GM21528 (cell line): Measurements from ENCODE around the gene NR2E1.

Experiments used
- ATAC-seq: cut with Tn5 transposase; IDR thresholded peaks from one replicate; pipeline ENCODE4 v1.9.1; 2021; ENCODE audit warnings: mild to moderate bottlenecking, moderate library complexity; ENCODE audit not compliant: unreplicated experiment, low FRiP score

Gene NR2E1

DNA sequence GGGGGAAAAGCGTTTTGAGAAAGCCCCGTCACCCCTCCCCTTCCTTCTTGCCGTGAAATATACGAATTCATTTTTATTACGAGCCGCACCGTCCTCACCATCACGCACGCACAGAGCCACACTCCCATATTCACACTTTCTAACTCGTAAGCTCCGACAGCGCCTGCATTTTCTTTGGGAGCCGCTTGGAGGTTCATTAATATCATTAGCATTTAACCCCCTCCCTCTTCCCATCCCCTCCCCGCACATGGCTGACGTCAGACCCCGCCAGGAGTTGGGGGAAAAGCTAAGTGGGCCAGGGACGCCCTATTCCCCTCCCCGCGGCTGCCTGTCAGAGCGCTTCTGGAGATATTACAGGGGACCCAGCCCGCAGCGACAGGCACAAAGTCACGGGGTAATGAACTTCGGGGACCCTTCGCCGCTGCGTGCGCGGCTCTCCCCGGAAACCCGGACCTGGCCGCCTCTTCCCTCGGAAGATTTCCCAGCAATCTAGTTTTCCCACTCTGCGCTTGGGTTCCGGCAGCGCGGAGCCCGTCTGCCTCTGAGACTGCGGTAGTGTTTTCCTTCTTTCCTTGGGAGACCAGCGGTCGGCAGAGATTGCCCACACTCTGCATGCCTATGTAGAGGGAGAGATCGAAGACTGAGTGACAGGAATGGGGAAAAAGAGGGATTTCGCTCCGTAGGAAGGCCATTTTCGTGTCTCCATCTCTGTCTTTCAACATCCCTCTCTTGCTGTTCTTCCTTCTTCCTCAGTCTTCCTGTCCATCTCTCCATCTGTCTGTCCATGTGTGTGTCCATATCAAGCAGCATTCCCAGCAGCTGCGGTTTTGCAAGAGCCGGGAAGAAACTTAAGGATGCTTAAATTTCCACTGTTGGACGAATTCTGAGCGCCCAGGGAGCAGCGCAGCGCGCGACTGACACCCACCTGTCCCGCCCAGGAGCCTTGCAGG is at the start of gene NR2E1:
Gene NR2E1 (plus strand): TSS at position 309 of the 950 bp plus-strand sequence. CDS start 744 bp downstream, outside the sequence.
- ATAC-seq: no peak

DNA sequence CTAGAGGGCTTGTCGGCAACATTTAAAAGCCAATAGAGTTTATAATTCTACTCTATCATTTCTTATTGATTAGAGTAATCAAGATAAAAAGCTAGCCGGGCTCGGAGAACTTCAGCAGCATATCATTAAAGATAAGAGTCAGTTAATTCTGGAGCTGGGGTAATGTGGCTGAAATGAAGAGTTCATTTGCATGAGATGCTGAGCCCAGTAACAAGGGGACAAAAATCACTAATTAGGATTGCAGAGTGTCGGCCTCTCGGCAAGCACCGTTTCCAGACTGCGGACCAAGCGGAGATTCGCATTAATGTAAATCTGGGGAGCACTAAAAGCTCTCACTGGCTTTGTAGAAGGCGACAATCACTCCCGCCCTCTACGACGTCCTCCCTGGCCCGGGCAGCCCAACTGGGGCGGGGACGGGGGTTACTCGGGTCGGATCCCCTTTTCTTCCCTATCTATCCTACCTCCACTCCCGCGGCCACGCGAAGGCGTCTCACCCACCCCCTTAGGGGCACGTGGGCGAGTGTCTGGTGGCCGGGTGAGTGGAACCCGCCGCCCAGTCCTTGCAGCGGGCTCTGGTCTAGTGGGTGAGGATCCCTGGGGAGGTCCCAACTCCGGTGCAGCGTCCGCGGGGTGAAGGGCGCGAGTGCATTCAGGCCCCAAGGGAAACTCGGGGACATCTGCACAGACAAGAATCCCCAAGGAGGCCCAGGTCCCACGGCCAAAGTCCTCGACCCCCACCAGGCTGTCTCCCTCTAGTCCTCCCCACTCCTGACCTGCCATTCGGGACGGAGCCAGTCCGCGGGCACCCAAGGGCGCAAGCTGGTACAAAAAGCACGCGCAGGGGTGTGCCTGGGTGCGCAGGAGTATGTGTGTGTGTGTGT is 49.0 kb upstream of the NR2E1 start:
- no peak for ATAC-seq

DNA sequence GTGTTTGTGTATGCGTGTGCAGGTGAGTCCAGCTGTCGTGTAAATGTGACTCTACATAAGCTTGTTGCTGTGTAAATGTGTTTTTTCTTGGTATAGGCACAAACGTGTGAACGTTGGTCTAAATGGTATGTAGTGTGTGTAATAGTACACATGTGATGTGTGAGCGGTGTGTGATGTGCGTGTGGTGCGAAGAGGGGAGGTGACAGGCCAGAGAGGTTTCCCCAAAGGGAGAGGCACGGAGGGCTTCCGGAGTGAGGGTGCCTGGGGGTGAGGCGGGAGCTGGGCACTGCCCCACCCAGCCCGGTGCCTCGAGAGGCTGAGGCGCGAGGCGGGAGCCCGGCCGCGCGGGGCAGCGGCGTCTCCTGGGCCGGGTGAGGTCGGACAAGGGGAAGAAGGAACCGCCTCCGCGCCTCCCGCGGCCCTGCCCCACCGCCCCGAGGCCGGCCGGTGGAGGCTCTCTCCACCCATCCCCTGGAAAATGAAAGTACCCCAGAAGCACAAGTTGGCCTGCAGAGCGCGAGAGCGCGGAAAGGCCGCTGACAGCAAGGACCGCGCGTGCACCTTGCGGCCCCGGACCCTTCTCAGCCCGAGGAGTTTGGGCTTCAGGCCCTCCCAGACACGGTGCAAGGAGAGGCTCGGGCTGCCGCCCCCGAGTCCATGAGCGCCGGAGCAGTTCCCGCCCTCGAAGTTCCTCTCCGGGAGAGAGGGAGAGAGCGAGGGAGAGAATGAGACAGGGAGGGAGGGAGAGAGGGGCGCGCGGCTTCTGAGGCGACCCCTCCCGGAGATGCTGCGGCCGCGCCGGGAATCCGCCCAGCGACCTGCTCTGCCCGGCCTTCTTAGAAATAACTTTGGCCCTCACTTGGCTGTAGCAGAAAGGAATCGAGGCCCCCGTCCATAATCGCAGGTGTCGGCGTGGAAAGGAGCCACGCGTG is 48.1 kb upstream of the NR2E1 start:
- no peak for ATAC-seq

DNA sequence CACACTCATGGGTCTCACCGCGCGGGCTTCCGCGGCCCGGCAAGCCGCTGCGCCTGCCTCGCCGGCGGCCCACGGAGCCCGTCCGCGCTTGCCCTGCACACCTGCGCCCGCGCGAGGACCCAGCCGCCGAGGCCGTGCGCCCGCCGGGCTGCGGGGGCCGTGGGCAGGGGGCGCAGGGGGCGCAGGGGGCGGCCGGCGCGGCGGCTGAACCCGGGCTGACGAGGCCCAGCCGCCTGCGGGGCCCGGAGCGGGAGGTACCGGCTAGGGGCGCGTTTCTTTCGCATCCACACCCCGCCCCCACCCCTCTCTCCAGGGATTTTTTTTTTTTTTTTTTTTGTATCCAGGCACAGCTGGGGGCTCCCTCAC is 47.5 kb upstream of the NR2E1 start:
- no peak for ATAC-seq

DNA sequence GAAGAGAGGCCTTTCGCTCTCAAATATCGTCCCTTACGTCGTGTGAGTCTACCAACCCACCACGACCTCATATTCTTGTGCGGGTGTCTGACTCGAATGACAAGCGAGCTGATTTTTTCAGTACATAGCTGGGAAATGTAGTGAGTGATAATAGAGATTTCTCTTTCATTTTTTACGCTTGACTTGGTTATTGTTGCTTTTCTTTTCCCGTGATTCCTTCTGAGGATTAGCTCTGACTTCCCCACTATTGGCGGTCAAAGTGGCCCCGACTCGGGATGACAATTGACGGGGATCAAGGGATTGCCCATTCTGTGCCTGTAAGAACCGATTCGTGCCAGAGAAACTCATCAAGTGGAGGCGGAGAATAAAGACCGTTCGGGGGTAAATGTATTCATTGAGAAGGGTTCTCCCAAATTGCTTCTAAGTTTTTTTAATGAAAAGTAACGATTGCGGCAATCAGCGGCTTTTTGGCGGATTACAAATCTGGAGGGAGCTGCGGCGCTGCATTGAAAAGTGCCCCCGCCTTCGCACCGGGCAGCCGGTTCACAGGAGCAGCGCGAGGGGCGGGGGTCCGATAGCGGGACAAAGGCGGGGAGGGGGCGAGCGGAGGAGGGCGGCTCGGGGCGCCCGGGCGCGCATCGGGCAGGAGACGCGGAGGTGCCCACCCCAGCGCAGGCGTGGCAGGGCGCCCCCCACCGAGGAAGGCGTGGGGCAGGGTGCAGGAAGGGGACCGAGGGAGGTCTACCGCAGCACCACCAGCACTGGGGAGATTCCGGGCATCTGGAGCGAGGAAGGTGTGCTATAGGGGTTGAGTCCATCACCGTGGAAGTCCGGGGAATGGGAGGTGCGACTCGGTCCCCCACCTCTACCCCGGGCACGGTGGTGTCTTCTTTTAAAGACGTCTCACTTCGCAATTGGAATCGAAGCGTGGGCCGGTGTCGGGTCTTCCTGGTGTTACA is 46.7 kb upstream of the NR2E1 start:
- ATAC-seq: no peak

DNA sequence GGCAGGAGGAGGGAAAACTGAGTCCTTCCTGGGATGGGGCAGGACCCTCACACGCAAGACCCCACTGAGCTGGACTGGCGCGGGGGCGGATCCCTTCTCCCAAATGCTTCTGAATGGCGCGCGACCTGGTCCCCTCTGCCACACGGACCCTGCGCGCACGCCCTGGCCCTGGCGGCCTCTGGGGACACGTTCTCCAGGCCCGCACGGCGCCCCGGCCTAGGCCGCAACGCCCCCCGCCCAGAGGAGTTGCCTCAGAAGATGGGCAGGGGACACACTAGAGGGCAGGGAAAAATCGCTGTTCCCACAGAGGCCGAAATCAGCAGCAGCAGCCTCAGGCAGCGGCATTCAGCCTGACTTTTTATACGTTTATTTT is 46.1 kb upstream of the NR2E1 start:
- no peak for ATAC-seq

DNA sequence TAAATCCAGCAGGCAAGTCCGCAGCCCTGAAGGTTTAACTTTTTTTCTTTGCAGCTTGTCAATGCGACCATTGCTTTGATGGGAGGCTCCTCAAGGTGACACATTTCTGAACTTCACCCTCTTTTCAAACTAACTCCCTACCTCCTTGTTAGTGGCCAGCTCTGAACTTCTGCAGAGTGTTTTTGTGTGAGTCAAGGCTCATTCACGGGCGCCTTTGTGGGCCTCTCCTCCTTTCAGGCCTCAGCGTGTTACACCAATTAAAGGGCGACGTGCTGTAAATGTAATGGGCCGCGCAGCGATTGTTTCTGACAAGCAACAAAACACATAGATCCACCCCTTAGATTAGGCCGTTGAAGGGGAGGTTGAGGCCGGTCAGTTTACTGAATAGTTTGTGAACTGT is 45.5 kb upstream of the NR2E1 start:
- no peak for ATAC-seq

DNA sequence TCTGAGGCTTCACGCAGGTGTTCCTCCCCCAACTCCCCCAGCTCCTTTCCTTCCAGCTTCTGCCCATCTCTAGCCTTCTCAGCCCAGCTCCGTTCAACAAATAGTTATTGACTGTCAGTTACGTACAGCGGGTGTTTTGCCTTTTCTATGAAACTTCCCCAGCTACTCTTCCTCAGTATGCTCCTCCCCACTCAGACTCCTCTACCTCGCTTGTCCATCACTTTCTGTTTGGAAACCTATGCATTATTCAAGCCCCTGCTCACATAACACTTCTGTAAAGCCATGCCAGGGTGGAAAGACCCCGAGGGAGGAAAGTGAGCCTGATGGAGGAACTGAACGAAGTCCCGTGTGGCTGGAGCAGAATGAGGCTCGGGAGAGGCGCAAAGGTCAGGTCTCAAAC is 44.2 kb upstream of the NR2E1 start:
- no peak for ATAC-seq

DNA sequence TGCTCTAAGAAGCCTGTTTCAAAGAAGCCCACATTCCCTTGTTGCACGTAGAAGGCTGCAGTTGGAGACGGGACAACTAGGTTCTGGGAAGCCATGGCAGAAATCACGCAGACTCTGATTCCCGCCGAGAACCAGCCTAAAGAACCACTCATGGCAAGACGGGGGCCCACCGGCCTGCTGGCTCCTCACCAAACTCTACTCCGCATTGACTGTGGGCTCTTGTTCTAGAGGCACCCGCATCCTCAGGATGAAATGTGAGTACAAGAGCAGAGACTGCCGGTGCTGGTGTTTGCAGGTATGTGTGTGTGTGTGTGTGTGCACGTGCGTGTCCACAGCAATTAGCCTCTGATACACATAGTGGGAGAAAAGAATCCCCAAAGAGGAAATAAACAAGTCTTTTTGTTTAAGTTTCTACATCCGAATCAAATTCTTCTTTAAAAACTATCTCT is 42.3 kb upstream of the NR2E1 start:
- no peak for ATAC-seq

DNA sequence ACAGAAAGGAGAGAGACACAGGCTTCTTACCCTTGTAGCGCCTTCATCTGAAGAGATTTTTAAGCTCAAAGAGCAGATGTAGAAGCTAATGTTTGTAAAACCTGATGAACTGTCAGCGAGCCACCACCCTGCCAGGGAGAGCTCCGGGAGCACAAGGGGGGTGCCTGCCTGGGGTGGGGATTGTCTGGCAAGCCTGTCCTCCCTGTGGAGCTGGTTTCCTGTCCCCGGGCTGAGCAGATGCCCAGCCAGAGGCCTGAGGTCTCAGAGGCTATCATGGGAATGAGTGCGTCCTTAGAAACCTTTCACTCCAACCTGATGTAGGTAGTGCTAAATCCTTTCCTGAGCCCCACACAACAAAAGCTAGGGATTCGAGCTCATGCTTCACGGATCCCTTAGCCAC is 41.9 kb upstream of the NR2E1 start:
- no peak for ATAC-seq

DNA sequence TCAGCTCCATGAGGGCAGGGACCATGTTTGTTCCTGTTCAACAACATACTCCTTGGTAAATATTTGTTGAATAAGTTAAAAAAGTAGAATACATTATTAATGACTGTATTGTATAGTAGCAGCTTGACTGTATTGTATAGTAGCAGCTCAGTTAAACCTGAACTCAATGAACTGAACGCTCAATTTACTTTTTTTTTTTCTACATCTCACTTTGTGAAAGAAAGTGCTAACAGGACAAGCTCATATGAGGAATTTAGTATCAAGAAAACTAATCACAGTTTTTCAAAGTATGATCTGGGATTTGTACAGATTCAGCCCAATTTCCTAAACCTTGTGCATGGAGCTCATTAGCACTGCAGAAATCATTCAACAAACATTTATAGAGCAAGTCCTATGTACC is 38.8 kb upstream of the NR2E1 start:
- ATAC-seq: no peak

DNA sequence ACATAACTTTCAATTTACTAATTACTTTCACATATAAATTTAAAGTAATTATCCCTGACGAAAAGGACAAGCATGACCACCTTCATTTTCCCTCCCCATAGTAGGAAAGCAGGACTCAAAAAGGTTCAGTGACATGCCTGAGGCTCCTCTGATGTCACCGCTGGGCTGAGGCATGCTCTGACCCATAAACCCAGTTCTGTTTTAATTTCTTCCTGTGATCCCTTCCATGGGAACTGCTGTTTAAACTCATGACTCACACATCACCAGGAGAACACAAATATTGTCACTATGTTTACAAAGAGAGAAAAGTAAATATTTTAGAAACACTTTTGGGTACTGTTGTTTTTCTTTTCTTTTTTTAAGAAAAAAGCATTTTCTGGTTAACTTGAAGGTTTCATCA is 38.0 kb upstream of the NR2E1 start:
- no peak for ATAC-seq

DNA sequence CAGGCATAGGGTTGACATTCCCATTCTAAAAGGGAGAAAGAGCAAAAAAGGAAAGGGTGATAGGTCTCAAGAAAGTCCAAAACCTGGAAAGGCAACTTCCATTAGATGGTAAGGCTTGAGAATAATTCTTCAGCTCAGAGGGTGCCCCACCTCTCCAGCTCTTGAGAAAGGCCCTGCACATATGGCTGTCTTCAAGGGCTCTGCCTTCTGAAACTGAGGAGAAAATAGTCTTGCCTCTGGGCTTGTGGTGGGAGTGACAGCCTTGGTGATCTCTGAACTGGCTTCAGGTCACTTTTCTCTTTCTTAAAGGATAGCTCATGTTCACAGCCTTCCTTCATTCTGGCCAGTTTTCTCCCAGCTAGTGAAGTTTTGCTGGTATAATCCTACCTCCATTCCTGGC is 35.6 kb upstream of the NR2E1 start:
- no peak for ATAC-seq

DNA sequence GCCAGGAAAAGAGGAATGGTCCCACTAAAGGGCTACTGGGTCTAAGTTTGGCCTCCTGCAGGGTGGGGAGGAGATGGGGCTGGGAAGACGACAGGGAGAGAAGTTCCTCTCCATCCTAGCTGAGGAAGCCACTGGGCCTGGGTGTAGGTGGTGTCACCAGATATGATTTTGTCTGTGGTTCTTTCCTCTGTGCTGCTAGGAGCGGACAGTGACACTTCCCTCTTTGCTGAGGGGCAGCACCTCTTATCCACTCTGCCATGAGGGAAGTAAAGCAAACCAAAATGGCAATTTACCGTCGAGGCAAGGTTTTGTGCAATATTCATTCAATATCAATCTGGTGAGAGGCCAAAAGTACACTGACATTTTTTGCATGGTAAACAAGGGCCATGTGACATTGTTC is 33.0 kb upstream of the NR2E1 start:
- no peak for ATAC-seq

DNA sequence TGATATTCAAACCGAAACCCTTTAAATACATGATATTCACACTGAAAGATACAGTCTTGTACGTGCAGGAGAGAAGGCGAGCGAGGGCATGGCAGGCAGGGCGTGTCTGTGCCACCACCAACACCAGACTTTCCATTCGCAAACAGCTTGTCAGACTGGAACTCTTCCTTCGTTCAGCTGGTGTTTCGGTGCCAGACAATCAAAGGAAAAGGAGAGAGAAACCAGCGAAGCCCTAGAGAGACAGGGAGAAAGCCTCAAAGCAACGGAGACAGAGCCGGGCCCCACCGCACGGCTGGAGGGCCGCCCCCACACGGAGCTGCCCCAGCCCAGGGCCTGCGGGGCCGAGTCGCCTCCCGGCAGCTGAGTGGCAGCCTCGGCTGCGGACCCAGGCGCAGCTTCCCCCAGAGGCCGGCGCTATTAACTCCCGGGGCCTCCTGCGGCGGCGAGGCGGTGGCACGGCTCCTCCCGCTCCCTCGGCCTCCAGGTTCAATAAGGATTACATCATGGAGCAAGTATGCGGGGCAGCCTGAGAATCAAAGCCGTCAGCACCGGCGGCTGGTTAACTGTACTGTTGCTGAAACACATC is 32.1 kb upstream of the NR2E1 start:
- no peak for ATAC-seq

DNA sequence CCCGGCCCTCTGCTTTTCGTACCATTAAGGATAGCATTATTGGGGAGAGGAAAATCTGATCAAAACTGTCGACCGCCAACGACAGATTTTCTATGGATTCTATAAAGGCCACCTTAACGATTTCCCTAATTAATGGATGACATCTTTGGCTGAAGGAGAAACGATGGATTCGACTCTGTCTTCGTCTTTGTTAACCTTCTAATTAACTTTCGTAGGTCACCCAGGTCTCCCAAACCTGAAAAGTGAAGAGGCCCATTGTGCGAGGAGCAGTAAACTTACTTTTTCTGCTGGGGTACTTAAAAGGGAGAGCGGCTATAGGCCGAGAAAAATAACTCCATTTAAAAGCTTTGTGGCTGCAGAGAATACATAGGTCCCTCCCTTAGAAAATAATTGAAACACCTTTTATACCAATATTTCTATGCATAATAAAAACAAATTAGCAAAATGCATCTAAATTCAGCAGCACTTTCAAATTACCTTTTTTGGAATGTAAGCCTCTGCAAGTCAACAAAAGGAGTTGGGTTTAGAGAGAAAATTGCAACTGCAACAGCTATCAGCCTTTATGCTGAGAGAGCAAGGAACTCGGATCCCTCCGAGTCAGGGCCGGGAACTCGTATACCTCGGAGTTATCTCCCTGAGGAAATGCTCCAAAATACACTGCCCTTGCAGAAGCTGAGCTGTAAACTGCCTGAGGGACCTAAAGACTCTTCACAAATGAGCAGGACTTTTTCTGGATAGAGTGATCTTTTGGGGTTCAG is 31.4 kb upstream of the NR2E1 start:
- ATAC-seq: no peak

DNA sequence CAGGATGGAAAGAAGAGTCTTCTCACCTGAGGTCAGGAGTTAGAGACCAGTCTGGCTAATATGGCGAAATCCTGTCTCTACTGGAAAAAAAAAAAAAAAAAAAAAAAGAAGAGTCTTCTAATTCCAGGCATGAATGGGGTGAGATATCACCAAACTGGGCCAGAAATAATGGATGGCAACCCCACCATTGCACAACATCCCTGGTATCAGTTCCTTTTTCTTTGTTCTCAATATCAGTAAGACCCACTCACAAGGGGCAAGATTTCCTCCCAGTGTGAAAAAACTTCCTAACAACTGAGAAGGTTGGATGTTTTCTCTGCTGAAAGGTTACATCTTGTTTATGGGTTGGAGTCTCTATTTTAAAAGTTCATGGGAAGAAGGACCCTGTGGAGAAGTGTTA is 23.6 kb upstream of the NR2E1 start:
- ATAC-seq: no peak

DNA sequence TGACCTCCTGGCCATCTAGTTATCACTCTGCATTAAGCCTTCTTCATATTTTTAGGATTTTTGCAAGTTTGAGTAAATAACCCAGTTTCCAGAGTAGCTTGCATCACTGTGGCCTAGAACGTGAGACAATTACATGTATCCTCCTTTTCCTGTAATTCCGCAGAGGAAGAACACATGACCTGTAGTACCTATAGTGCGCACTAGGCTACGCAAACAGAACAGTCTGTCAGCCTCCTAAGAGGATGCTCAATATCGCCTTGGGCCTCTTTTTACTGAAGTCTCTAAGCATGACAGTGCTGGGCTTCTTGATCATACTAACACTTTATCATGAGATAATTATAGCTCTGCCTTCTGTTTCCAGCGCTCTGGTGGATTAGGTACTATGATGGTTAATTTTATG is 20.2 kb upstream of the NR2E1 start:
- ATAC-seq: no peak
